Measurements from ENCODE around the gene NKG7.

DNA sequence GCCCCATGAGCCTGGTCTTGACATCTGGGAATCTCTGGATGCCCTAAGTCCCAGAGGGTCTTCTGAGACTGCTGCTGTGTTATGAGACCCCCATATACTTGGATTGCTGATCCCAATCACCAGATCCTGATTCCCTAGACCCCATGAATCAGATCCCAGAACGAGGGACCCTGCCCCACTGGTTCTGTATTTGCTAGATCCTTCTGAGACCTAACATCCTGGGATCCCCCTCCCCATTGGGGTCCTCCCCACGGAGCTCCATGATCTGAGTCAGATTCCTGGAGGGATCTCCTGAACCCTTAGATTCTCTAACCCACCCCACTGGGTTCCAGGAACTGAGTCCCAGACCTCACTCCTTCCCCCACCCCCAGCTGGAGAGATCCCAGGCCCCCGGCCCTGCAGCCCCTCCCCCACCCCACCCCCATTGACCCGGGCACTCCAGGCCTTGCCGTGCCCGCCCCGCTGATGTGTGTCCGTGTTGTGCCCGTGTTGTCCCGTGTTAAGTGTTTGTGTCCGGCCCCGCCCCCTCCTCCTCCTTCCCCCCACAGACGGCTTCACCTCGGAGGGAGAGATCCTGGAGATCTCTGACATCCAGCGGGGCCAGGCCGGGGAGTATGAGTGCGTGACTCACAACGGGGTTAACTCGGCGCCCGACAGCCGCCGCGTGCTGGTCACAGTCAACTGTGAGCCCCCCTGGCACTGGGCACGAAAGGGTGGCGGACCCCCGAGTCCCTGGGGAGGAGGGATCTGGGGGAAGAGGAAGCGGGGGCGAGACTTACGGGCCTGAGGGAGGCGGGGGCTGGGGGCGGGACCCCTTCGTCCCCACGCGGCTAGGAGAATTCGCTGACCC is 46.0 kb downstream of the NKG7 start:
- TF ChIP-seq, protein P1, sequence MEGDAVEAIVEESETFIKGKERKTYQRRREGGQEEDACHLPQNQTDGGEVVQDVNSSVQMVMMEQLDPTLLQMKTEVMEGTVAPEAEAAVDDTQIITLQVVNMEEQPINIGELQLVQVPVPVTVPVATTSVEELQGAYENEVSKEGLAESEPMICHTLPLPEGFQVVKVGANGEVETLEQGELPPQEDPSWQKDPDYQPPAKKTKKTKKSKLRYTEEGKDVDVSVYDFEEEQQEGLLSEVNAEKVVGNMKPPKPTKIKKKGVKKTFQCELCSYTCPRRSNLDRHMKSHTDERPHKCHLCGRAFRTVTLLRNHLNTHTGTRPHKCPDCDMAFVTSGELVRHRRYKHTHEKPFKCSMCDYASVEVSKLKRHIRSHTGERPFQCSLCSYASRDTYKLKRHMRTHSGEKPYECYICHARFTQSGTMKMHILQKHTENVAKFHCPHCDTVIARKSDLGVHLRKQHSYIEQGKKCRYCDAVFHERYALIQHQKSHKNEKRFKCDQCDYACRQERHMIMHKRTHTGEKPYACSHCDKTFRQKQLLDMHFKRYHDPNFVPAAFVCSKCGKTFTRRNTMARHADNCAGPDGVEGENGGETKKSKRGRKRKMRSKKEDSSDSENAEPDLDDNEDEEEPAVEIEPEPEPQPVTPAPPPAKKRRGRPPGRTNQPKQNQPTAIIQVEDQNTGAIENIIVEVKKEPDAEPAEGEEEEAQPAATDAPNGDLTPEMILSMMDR (conservative IDR thresholded peaks at IDR 0.05; ENCODE audit: low read depth, low read length), result no peak
- no peak for TF ChIP-seq EZH2 (IDR thresholded peaks at IDR 0.05; ENCODE audit: borderline replicate concordance, low read depth, low read length, poor library complexity, severe bottlenecking)

Data from A673 (cell line).